ENCODE data around the gene SAYSD1.

SAYSD1 gene

GRCh38 chr6:39108041-39108839 lies 6.7 kb downstream of the SAYSD1 start:
- DNase-seq (ENCODE audit: low spot score) = no peak

GRCh38 chr6:39107641-39108040 lies 7.3 kb downstream of the SAYSD1 start:
- no peak for DNase-seq (ENCODE audit: low spot score)

GRCh38 chr6:39107034-39107433 lies 8.0 kb downstream of the SAYSD1 start:
- no peak for DNase-seq (ENCODE audit: low spot score)

- DNase-seq (ENCODE audit: low spot score) = no peak
These were observed 10.5 kb downstream of the SAYSD1 start for GRCh38 chr6:39104528-39104927.

GRCh38 chr6:39102821-39103136 lies 12.2 kb downstream of the SAYSD1 start:
- DNase-seq (ENCODE audit: low spot score) = no peak

- DNase-seq (ENCODE audit: low spot score) = no peak
These were observed 12.7 kb downstream of the SAYSD1 start for GRCh38 chr6:39102071-39102820.

- DNase-seq (ENCODE audit: low spot score) = no peak
These were observed 14.6 kb downstream of the SAYSD1 start for GRCh38 chr6:39100358-39100757.

GRCh38 chr6:39095578-39095977 lies 19.4 kb downstream of the SAYSD1 start:
- DNase-seq (ENCODE audit: low spot score) = no peak

GRCh38 chr6:39093149-39093708 lies 21.8 kb downstream of the SAYSD1 start:
- no peak for DNase-seq (ENCODE audit: low spot score)

- no peak for DNase-seq (ENCODE audit: low spot score)
These were observed 22.9 kb downstream of the SAYSD1 start for GRCh38 chr6:39092124-39092523.

- no peak for DNase-seq (ENCODE audit: low spot score)
These were observed 23.8 kb downstream of the SAYSD1 start for GRCh38 chr6:39091220-39091619.

GRCh38 chr6:39090036-39090435 lies 24.9 kb downstream of the SAYSD1 start:
- DNase-seq (ENCODE audit: low spot score) = no peak

GRCh38 chr6:39088331-39088730 lies 26.7 kb downstream of the SAYSD1 start:
- no peak for DNase-seq (ENCODE audit: low spot score)

- DNase-seq (ENCODE audit: low spot score) = no peak
These were observed 27.8 kb downstream of the SAYSD1 start for GRCh38 chr6:39087197-39087596.

- no peak for DNase-seq (ENCODE audit: low spot score)
These were observed 28.3 kb downstream of the SAYSD1 start for GRCh38 chr6:39086711-39087110.

- DNase-seq (ENCODE audit: low spot score) = no peak
These were observed 28.7 kb downstream of the SAYSD1 start for GRCh38 chr6:39086294-39086693.

GRCh38 chr6:39085129-39085797 lies 29.7 kb downstream of the SAYSD1 start:
- DNase-seq (ENCODE audit: low spot score) = no peak

- DNase-seq (ENCODE audit: low spot score) = no peak
These were observed 30.5 kb downstream of the SAYSD1 start for GRCh38 chr6:39084506-39084905.

- DNase-seq (ENCODE audit: low spot score) = no peak
These were observed 31.8 kb downstream of the SAYSD1 start for GRCh38 chr6:39083231-39083634.

- DNase-seq (ENCODE audit: low spot score) = no peak
These were observed 32.7 kb downstream of the SAYSD1 start for GRCh38 chr6:39082310-39082709.

- DNase-seq (ENCODE audit: low spot score) = no peak
These were observed 34.6 kb downstream of the SAYSD1 start for GRCh38 chr6:39080246-39080875.
